ENCODE results near the gene NRROS. TPM values are rescaled to one million over a fixed set of nuclear protein-coding genes. Genes with fewer than 3 reads are reported as not detected.

NRROS gene
- total RNA-seq, 6 experiments from 2014 or later: 0.07 to 0.23 (median 0.13) TPM; not detected in 1

DNA sequence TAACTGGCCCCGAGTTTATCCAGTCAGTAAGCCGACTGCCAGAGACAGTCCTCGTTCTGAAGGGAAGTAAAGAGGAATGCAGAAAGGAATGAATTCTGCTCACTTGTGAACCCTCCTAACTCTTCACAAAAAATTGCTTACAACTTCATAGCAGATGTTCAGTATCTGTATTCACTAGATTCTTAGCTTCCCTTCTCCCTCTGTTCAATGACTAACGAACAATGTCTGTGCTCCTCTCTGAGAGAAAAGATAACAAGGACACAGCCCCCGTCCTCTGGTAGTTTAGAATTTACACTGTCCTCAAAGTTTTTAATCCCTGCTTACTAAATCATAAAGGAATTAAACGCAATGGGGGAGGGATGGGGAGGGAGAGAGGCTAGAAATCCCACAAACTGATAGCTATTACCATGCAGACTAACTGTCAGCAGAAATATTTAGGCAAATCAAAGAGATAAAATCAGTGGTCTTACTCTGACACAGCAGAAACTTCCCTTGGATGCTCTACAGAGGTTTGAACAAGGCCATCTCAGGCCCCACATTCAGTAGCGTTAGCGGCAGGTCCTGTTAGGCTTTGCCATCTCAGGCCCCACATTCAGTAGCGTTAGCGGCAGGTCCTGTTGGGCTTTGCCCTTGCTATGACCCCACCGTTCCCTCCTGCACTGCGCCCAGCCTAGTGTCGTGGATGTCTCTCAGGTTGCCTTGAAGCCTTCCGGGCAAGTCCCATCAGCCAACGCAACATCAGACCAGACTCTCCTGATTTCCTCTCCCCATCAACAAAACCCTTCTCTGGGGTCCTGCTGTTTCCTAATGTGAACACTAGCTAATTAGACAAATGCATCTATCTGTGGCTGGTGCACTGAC is 23.4 kb downstream of the NRROS start:
- H3K4me3 Mint-ChIP-seq: no peak overlapping the region
- peaks cover 22% of the 10 kb centered on the region for H3K4me1 Mint-ChIP-seq (ENCODE audit: low read depth)
- peaks cover 21% of the 10 kb centered on the region for H3K27me3 Mint-ChIP-seq (ENCODE audit: insufficient read depth)
- TF ChIP-seq, protein P1, sequence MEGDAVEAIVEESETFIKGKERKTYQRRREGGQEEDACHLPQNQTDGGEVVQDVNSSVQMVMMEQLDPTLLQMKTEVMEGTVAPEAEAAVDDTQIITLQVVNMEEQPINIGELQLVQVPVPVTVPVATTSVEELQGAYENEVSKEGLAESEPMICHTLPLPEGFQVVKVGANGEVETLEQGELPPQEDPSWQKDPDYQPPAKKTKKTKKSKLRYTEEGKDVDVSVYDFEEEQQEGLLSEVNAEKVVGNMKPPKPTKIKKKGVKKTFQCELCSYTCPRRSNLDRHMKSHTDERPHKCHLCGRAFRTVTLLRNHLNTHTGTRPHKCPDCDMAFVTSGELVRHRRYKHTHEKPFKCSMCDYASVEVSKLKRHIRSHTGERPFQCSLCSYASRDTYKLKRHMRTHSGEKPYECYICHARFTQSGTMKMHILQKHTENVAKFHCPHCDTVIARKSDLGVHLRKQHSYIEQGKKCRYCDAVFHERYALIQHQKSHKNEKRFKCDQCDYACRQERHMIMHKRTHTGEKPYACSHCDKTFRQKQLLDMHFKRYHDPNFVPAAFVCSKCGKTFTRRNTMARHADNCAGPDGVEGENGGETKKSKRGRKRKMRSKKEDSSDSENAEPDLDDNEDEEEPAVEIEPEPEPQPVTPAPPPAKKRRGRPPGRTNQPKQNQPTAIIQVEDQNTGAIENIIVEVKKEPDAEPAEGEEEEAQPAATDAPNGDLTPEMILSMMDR (IDR thresholded peaks at IDR 0.05): no peak
- no peak for DNase-seq
- H3K27ac Mint-ChIP-seq: no peak overlapping the region
- no peaks in the 10 kb centered on the region for H3K9me3 Mint-ChIP-seq
- no peaks in the 10 kb centered on the region for H3K36me3 Mint-ChIP-seq (ENCODE audit: low read depth)

DNA sequence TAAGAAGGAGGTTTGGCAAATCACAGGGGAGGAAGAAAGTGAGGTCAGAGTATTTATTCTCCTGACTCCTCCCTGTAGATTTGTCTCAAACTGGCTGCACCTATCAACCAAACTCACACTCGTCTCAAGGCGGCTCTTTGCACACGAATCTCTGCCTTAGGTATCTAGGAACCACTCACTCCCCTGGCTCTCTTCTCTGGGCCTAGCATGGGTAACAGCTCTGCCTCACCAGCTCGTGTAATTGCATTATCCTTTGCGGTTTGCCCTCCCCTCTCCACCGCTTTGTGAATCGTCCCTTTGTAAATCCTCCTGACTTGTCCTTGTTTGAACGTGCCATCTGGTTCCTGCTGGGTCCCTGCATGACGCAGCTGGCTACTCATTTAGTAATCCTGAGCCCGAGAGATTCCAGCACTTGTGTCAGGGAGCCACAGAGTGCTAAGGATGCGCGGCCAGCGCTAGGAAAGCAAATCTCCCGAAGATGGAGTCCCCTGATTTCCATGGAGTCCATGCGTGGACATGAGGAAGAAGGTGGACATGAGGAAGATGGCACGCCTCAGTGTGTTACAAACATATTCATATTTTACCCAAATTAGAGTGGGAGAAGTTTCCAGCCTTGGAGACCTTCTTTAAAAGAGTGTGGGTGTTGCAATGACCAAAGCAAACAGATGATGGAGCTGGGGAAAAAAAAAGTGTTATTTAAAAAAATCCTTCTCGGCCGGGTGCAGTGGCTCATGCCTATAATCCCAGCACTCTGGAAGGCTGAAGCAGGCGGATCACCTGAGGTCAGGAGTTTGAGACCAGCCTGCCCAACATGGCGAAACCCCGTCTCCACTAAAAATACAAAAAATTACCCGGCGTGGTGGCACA is 26.7 kb downstream of the NRROS start:
- Mint-ChIP-seq H3K27me3 (ENCODE audit: insufficient read depth) (peaks cover 30% of the 10 kb centered on the region), H3K36me3 (ENCODE audit: low read depth) (no peaks in the 10 kb centered on the region), H3K27ac (no peak overlapping the region), H3K9me3 (no peaks in the 10 kb centered on the region), H3K4me1 (ENCODE audit: low read depth) (peaks cover 22% of the 10 kb centered on the region), H3K4me3 (peak overlapping the region; percentile 2; the same call in 1 of the 2 replicates)
- peak; percentile 68 for DNase-seq
- TF ChIP-seq, protein P1 (IDR thresholded peaks at IDR 0.05): no peak

DNA sequence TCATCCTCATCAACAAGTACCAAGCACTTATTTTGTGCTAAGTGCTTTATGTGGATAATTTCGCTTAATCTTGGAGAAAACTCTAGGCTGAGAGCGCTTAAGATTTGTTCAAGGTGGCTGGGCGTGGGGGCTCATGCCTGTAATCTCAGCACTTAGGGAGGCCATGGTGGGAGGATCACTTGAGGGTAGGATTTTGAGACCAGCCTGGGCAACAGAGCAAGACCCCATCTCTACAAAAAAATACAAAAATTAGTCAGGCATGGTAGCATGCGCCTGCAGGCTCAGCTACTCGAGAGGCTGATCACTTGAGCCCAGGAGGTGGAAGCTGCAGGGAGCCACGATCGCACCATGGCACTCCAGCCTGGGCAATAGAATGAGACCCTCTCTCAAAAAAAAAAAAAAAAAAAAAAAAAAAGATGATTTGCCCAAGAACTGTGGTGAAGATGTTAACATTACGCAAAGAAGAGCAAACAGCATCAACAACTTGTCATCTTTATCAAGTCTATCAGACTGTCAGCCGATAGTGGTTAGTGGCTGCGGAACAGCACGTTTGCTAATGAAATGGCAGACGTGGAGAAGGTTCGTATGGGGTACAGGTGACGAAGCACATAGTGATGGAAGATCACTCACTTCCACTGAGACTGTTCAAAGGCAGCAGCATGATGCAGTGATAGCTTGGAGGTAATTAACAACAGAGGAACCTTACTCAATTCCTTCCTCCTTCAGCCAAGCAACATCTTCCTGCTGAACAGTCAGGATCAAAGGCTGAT is 27.7 kb downstream of the NRROS start:
- Mint-ChIP-seq H3K27me3 (ENCODE audit: insufficient read depth) (peaks cover 35% of the 10 kb centered on the region), H3K27ac (no peak overlapping the region), H3K4me1 (ENCODE audit: low read depth) (peaks cover 22% of the 10 kb centered on the region)

DNA sequence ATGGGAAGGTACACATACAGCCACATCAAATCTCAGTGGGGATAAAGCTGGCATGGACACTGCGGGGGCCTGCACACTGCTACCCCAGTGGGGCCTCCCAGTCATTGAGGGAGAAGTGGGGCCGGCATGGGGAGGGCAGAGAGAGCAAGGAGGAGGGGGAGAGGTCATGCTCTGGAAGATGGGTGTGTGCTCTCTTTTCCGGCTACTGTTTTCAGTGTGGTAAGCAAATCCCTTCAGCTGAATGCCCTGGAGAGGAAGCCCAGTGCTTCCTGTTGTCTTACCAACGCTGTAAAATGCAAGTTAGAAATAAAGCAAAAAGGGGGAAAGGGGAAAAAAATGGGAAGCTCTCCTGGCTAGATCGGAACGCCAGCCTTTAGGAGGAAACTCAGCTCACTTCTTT is 30.8 kb downstream of the NRROS start:
- H3K36me3 Mint-ChIP-seq (ENCODE audit: low read depth): no peaks in the 10 kb centered on the region
- H3K9me3 Mint-ChIP-seq: no peaks in the 10 kb centered on the region
- H3K4me3 Mint-ChIP-seq: no peak overlapping the region
- peaks cover 11% of the 10 kb centered on the region for H3K4me1 Mint-ChIP-seq (ENCODE audit: low read depth)
- no peak overlapping the region for H3K27ac Mint-ChIP-seq
- H3K27me3 Mint-ChIP-seq (ENCODE audit: insufficient read depth): peaks cover 40% of the 10 kb centered on the region
- TF ChIP-seq, protein P1 (IDR thresholded peaks at IDR 0.05): no peak
- no peak for DNase-seq

More for the DNA sequence above, 27.7 kb downstream of the NRROS start:
- Mint-ChIP-seq H3K9me3 (no peaks in the 10 kb centered on the region), H3K4me3 (no peak overlapping the region), H3K36me3 (ENCODE audit: low read depth) (no peaks in the 10 kb centered on the region)
- TF ChIP-seq, protein P1 (IDR thresholded peaks at IDR 0.05): no peak
- no peak for DNase-seq

DNA sequence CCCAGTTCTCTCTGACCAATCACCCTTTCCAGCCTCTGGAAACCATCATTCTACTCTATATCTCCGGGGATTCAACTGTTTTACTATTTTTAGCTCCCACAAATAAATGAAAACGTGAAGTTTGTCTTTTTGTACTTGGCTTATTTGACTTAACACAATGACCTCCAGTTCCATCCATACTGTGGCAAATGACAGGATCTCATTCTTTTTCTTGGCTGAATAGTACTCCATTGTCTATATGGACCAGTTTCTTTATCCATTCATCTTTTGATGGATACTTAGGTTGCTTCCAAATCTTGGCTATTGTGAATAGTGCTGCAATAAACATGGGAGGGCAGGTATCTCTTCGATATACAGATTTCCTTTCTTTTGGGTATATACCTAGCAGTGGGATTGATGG is 34.1 kb downstream of the NRROS start:
- no peaks in the 10 kb centered on the region for H3K4me1 Mint-ChIP-seq (ENCODE audit: low read depth)
- H3K27me3 Mint-ChIP-seq (ENCODE audit: insufficient read depth): peaks cover 34% of the 10 kb centered on the region
- H3K9me3 Mint-ChIP-seq: no peaks in the 10 kb centered on the region

More for the DNA sequence above, 34.1 kb downstream of the NRROS start:
- DNase-seq: no peak
- Mint-ChIP-seq H3K27ac (no peak overlapping the region), H3K4me3 (no peak overlapping the region), H3K36me3 (ENCODE audit: low read depth) (no peaks in the 10 kb centered on the region)
- TF ChIP-seq, protein P1 (IDR thresholded peaks at IDR 0.05): no peak
